Activated T-cell treated with anti-CD3 and anti-CD28 coated beads, Interleukin-2, amount 50 U/mL, for 24 hours (primary cell): Measurements from ENCODE around the gene SEMA3D.
"Not testable (repeated sequence)": the region's sequence is repeated elsewhere in the genome, so short reads cannot be mapped to it uniquely, and the experiment has no call there.

Experiments used
- DNase-seq: peaks from one replicate; pipeline ENCODE4 v3.0.0-alpha.2; 2020
- H3K27ac Mint-ChIP-seq: 2 replicates; pipeline ENCODE4 v1.8.0; 2020; ENCODE audit warnings: mild to moderate bottlenecking, mixed read lengths
- H3K27me3 Mint-ChIP-seq: 2 replicates; pipeline ENCODE4 v1.8.0; 2020; ENCODE audit warnings: mixed read lengths
- H3K36me3 Mint-ChIP-seq: 2 replicates; pipeline ENCODE4 v1.8.0; 2020; ENCODE audit warnings: low read depth, mixed read lengths
- H3K4me1 Mint-ChIP-seq: 2 replicates; pipeline ENCODE4 v1.8.0; 2020; ENCODE audit warnings: low read depth, mixed read lengths
- H3K4me3 Mint-ChIP-seq: 2 replicates; pipeline ENCODE4 v1.8.0; 2020; ENCODE audit warnings: mild to moderate bottlenecking, moderate library complexity, mixed read lengths
- H3K9me3 Mint-ChIP-seq: 2 replicates; pipeline ENCODE4 v1.8.0; 2020; ENCODE audit warnings: mixed read lengths

The SEMA3D gene

GRCh38 chr7:85004402-85004801 is 182.5 kb downstream of the SEMA3D start:
- Mint-ChIP-seq H3K4me1 (no peaks in the 10 kb centered on the region), H3K27me3 (no peaks in the 10 kb centered on the region), H3K4me3 (no peak overlapping the region), H3K36me3 (no peaks in the 10 kb centered on the region), H3K9me3 (no peaks in the 10 kb centered on the region), H3K27ac (no peak overlapping the region)
- no peak for DNase-seq

- no peaks in the 10 kb centered on the region for H3K36me3 Mint-ChIP-seq
- H3K27ac Mint-ChIP-seq: no peak overlapping the region
- DNase-seq: no peak
- no peak overlapping the region for H3K4me3 Mint-ChIP-seq
- H3K27me3 Mint-ChIP-seq: no peaks in the 10 kb centered on the region
- peaks cover 5% of the 10 kb centered on the region for H3K4me1 Mint-ChIP-seq
- no peaks in the 10 kb centered on the region for H3K9me3 Mint-ChIP-seq
Observed at GRCh38 chr7:85001495-85002345, 185.1 kb downstream of the SEMA3D start.

GRCh38 chr7:85000735-85001350 is 186.0 kb downstream of the SEMA3D start:
- Mint-ChIP-seq H3K9me3 (no peaks in the 10 kb centered on the region), H3K27ac (no peak overlapping the region), H3K36me3 (no peaks in the 10 kb centered on the region), H3K4me3 (no peak overlapping the region), H3K4me1 (peaks cover 5% of the 10 kb centered on the region), H3K27me3 (no peaks in the 10 kb centered on the region)
- DNase-seq: no peak

GRCh38 chr7:84999450-84999849 is 187.4 kb downstream of the SEMA3D start:
- Mint-ChIP-seq H3K9me3 (no peaks in the 10 kb centered on the region), H3K4me3 (no peak overlapping the region), H3K27me3 (no peaks in the 10 kb centered on the region), H3K4me1 (peaks cover 5% of the 10 kb centered on the region), H3K36me3 (no peaks in the 10 kb centered on the region), H3K27ac (no peak overlapping the region)
- DNase-seq: no peak

- Mint-ChIP-seq H3K27me3 (no peaks in the 10 kb centered on the region), H3K4me1 (peaks cover 5% of the 10 kb centered on the region), H3K36me3 (no peaks in the 10 kb centered on the region), H3K4me3 (no peak overlapping the region), H3K9me3 (no peaks in the 10 kb centered on the region), H3K27ac (no peak overlapping the region)
- no peak for DNase-seq
Observed at GRCh38 chr7:84998665-84999064, 188.2 kb downstream of the SEMA3D start.

GRCh38 chr7:84997626-84998025 is 189.2 kb downstream of the SEMA3D start:
- no peak for DNase-seq
- Mint-ChIP-seq H3K27ac (no peak overlapping the region), H3K9me3 (no peaks in the 10 kb centered on the region), H3K36me3 (no peaks in the 10 kb centered on the region), H3K4me3 (no peak overlapping the region), H3K27me3 (no peaks in the 10 kb centered on the region), H3K4me1 (peaks cover 5% of the 10 kb centered on the region)

GRCh38 chr7:84992954-84993353 is 193.9 kb downstream of the SEMA3D start:
- H3K27ac Mint-ChIP-seq, H3K4me1 Mint-ChIP-seq, H3K4me3 Mint-ChIP-seq, H3K9me3 Mint-ChIP-seq, H3K36me3 Mint-ChIP-seq, DNase-seq, H3K27me3 Mint-ChIP-seq: not testable (repeated sequence)

- H3K27me3 Mint-ChIP-seq: no peaks in the 10 kb centered on the region
- H3K4me1 Mint-ChIP-seq: no peaks in the 10 kb centered on the region
- DNase-seq: no peak
- H3K9me3 Mint-ChIP-seq: no peaks in the 10 kb centered on the region
- no peak overlapping the region for H3K27ac Mint-ChIP-seq
- no peak overlapping the region for H3K4me3 Mint-ChIP-seq
- no peaks in the 10 kb centered on the region for H3K36me3 Mint-ChIP-seq
Observed at GRCh38 chr7:84985073-84985784, 201.6 kb downstream of the SEMA3D start.

- Mint-ChIP-seq H3K9me3 (no peaks in the 10 kb centered on the region), H3K36me3 (no peaks in the 10 kb centered on the region), H3K27ac (no peak overlapping the region), H3K27me3 (no peaks in the 10 kb centered on the region), H3K4me3 (no peak overlapping the region), H3K4me1 (no peaks in the 10 kb centered on the region)
- no peak for DNase-seq
Observed at GRCh38 chr7:84982199-84982598, 204.7 kb downstream of the SEMA3D start.

- H3K36me3 Mint-ChIP-seq: no peaks in the 10 kb centered on the region
- no peak overlapping the region for H3K27ac Mint-ChIP-seq
- no peak for DNase-seq
- no peaks in the 10 kb centered on the region for H3K9me3 Mint-ChIP-seq
- no peak overlapping the region for H3K4me3 Mint-ChIP-seq
- H3K4me1 Mint-ChIP-seq: no peaks in the 10 kb centered on the region
- H3K27me3 Mint-ChIP-seq: no peaks in the 10 kb centered on the region
Observed at GRCh38 chr7:84981055-84981976, 205.5 kb downstream of the SEMA3D start.

GRCh38 chr7:84975586-84976185 is 211.2 kb downstream of the SEMA3D start:
- Mint-ChIP-seq H3K4me3 (no peak overlapping the region), H3K27me3 (no peaks in the 10 kb centered on the region), H3K4me1 (no peaks in the 10 kb centered on the region), H3K36me3 (no peaks in the 10 kb centered on the region), H3K9me3 (no peaks in the 10 kb centered on the region), H3K27ac (no peak overlapping the region)
- no peak for DNase-seq

- H3K4me3 Mint-ChIP-seq: no peak overlapping the region
Observed at GRCh38 chr7:84971360-84971759, 215.5 kb downstream of the SEMA3D start.

GRCh38 chr7:84970670-84971069 is 216.2 kb downstream of the SEMA3D start:
- H3K36me3 Mint-ChIP-seq: no peaks in the 10 kb centered on the region
- no peak overlapping the region for H3K4me3 Mint-ChIP-seq
- no peak for DNase-seq
- H3K4me1 Mint-ChIP-seq: no peaks in the 10 kb centered on the region
- no peaks in the 10 kb centered on the region for H3K27me3 Mint-ChIP-seq
- no peaks in the 10 kb centered on the region for H3K9me3 Mint-ChIP-seq
- no peak overlapping the region for H3K27ac Mint-ChIP-seq

More at GRCh38 chr7:84971360-84971759, 215.5 kb downstream of the SEMA3D start:
- Mint-ChIP-seq H3K27me3 (no peaks in the 10 kb centered on the region), H3K27ac (no peak overlapping the region), H3K36me3 (no peaks in the 10 kb centered on the region), H3K4me1 (no peaks in the 10 kb centered on the region), H3K9me3 (no peaks in the 10 kb centered on the region)
- DNase-seq: no peak

GRCh38 chr7:84953234-84953633 is 233.6 kb downstream of the SEMA3D start:
- Mint-ChIP-seq H3K4me1 (no peaks in the 10 kb centered on the region), H3K4me3 (no peak overlapping the region), H3K27me3 (peaks cover 2% of the 10 kb centered on the region), H3K36me3 (no peaks in the 10 kb centered on the region), H3K9me3 (peaks cover 2% of the 10 kb centered on the region), H3K27ac (no peak overlapping the region)
- no peak for DNase-seq
